HL-60 (cell line): Measurements from ENCODE around the gene IDH3B.
A peak's percentile ranks its signal among the peaks of the same experiment; 100 is the strongest.

Source experiments
- DNase-seq, 2 experiments: peaks; one replicate each; pipeline ENCODE4 v3.0.0-alpha.2; 2010 to 2020; ENCODE audit warnings: low read depth in 1 of 2, low spot score in 1 of 2
- H3K27ac ChIP-seq: fragments of 250-450 bp; sonication (Bioruptor Pico); replicated peaks from 2 replicates; pipeline ENCODE4 v1.5.1; 2020; ENCODE audit warnings: mild to moderate bottlenecking, moderate library complexity
- H3K27me3 ChIP-seq: fragments of 250-450 bp; sonication (Bioruptor Pico); 2 replicates; pipeline ENCODE4 v1.5.1; 2021; ENCODE audit warnings: mild to moderate bottlenecking, moderate library complexity; ENCODE audit not compliant: insufficient read depth, poor library complexity, severe bottlenecking
- H3K4me3 ChIP-seq: replicated peaks from 2 replicates; pipeline ENCODE4 v1.5.1; 2011; ENCODE audit warnings: mild to moderate bottlenecking, control low read depth, low read length; ENCODE audit not compliant: insufficient read depth
- GABPA ChIP-seq: IDR thresholded peaks from 2 replicates; pipeline ENCODE4 v1.6.1; 2012; ENCODE audit warnings: low read depth
- POLR2AphosphoS5 ChIP-seq: IDR thresholded peaks from 2 replicates; pipeline ENCODE4 v1.6.1; 2012; ENCODE audit warnings: low read depth
- REST ChIP-seq: IDR thresholded peaks from 2 replicates; pipeline ENCODE4 v1.6.1; 2012; ENCODE audit warnings: low read depth; ENCODE audit not compliant: insufficient replicate concordance
- SPI1 ChIP-seq: IDR thresholded peaks from 2 replicates; pipeline ENCODE4 v1.6.1; 2012; ENCODE audit warnings: low read depth, mild to moderate bottlenecking, borderline replicate concordance
- TF ChIP-seq, protein P1 (sequence below): IDR thresholded peaks from one replicate; pipeline ENCODE4 v1.5.1; 2011; ENCODE audit warnings: low read length, control low read depth, inconsistent platforms; ENCODE audit not compliant: insufficient read depth

The IDH3B gene

DNA sequence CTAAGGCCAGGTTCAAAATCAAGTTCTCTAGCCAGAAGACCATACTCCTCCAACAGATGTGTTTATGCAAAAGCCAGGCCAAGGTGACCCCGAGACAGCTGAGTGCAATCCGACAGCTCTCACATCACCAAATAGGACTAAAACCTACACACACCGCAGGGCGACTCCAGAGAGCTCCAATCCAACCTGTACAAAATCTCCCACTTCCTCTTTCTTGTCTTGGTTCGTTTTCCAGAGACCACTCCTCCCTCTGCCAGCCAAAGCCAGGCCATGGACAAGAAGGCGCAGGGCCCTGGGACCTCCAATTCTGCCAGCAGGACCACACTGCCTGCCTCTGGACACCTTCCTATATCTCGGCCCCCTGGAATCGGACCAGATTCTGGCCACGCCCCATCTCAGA lies 23.1 kb downstream of the IDH3B start:
- no peak for DNase-seq
- Histone ChIP-seq H3K27me3 (no peaks in the 10 kb centered on the region), H3K4me3 (no peak overlapping the region), H3K27ac (no peak overlapping the region)
- no peak for TF ChIP-seq POLR2AphosphoS5
- peak; percentile 77 for TF ChIP-seq SPI1
- TF ChIP-seq REST = no peak
- TF ChIP-seq, protein P1, sequence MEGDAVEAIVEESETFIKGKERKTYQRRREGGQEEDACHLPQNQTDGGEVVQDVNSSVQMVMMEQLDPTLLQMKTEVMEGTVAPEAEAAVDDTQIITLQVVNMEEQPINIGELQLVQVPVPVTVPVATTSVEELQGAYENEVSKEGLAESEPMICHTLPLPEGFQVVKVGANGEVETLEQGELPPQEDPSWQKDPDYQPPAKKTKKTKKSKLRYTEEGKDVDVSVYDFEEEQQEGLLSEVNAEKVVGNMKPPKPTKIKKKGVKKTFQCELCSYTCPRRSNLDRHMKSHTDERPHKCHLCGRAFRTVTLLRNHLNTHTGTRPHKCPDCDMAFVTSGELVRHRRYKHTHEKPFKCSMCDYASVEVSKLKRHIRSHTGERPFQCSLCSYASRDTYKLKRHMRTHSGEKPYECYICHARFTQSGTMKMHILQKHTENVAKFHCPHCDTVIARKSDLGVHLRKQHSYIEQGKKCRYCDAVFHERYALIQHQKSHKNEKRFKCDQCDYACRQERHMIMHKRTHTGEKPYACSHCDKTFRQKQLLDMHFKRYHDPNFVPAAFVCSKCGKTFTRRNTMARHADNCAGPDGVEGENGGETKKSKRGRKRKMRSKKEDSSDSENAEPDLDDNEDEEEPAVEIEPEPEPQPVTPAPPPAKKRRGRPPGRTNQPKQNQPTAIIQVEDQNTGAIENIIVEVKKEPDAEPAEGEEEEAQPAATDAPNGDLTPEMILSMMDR = no peak
- TF ChIP-seq GABPA = no peak

DNA sequence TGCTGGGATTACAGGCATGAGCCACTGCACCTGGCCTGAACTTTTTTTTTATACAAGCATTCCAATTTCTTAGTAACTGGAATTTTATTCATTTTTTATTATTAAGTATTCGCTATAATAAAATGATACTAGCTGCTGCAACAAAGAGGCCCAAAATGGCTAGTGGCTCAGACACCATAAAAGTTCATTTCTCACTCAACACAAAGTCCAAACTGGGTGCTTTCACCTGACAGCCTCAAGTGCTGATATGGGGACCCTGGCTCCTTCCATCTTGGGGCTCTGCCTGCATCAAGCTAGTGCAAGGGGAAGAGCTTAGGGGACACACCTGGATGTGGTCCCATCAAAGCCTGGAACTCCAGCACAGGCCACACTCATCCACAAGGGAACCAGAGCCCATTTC lies 23.8 kb downstream of the IDH3B start:
- no peak overlapping the region for H3K4me3 ChIP-seq
- no peak overlapping the region for H3K27ac ChIP-seq
- H3K27me3 ChIP-seq = peaks cover 3% of the 10 kb centered on the region
- no peak for TF ChIP-seq REST
- no peak for TF ChIP-seq POLR2AphosphoS5
- TF ChIP-seq, protein P1 = no peak
- TF ChIP-seq SPI1 = no peak
- TF ChIP-seq GABPA = no peak
- DNase-seq = no peak

DNA sequence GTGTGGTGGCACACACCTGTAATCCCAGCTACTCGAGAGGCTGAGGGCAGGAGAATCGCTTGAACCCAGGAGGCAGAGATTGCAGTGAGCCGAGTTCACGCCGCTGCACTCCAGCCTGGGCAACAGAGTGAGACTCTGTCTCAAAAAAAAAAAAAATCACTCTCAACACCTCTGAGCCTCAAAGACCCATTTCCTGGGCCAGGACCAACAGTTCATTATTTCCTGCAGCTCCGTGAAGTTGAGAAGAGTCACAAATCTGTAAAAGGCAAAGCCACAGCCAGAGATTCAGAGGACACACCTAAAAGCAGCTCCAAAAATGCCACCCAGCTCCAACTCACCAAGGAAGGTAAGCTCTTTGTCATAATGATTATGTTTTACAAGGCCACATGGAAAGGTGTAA lies 26.8 kb downstream of the IDH3B start:
- H3K4me3 ChIP-seq = no peak overlapping the region
- TF ChIP-seq GABPA (no peak), SPI1 (no peak), POLR2AphosphoS5 (no peak), REST (no peak)
- TF ChIP-seq, protein P1 = no peak
- no peak overlapping the region for H3K27ac ChIP-seq
- H3K27me3 ChIP-seq = peaks cover 3% of the 10 kb centered on the region
- DNase-seq = no peak
